Endothelial cell of umbilical vein (primary cell): ENCODE results near the gene CHRM2.

Source experiments
- CTCF ChIP-seq, 2 donors: IDR thresholded peaks; 1 replicate in 1 of 2; 2 replicates in 1 of 2; pipeline ENCODE4 v1.5.1; 2011; ENCODE audit warnings: low read length in 2 of 2, mild to moderate bottlenecking in 2 of 2, moderate library complexity in 2 of 2, control low read depth in 1 of 2, inconsistent platforms in 1 of 2, low read depth in 1 of 2; ENCODE audit not compliant: insufficient read depth in 1 of 2; ENCODE audit errors: extremely low read depth in 1 of 2
- POLR2A ChIP-seq: IDR thresholded peaks from 2 replicates; pipeline ENCODE4 v1.6.1; 2012; ENCODE audit warnings: low read depth, mild to moderate bottlenecking, control low read depth, low read length

GRCh38 chr7:136942401-136942800 is 73.9 kb downstream of the CHRM2 start:
- no peak for TF ChIP-seq CTCF (IDR thresholded peaks at IDR 0.05; ENCODE audit: extremely low read depth in 1 of 2, insufficient read depth in 1 of 2, low read depth in 1 of 2, low read length in 2 of 2)
- no peak for TF ChIP-seq POLR2A
